Effector CD8-positive, alpha-beta T cell (primary cell): ENCODE measurements around the gene MT2A.
"Not testable (repeated sequence)": the region's sequence is repeated elsewhere in the genome, so short reads cannot be mapped to it uniquely, and the experiment has no call there.

Experiments
- DNase-seq: peaks from one replicate; lab custom pipeline; 2025; lab: John Stamatoyannopoulos, UW

MT2A gene

GRCh38 chr16:56621665-56622445, 13.5 kb downstream of the MT2A start:
- DNase-seq = not testable (repeated sequence)

- DNase-seq = not testable (repeated sequence)
Measured at GRCh38 chr16:56623184-56623583, 14.8 kb downstream of the MT2A start.

DNA sequence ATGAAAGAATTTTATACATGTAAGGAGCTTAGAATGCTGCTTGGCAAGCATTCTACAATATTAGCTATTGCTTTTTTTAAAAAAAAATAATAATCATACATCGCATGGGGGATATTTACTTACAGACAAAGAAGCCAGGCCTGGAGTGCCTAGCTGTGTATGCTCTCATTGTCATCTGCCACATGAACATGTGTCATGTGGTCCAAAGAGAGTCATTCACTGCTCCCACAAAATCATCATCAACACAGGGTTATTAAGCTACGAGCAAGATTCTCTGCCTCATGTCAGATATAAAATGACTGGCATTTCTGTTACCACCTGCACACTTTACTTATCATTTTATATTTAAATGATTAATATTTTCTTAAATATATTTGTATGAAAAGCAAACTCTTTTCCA, 15.3 kb downstream of the MT2A start:
- no peak for DNase-seq

- no peak for DNase-seq
Measured at GRCh38 chr16:56625140-56625942, 17.0 kb downstream of the MT2A start, which contains the start of gene MT1E. Gene MT1E, plus strand, starts transcription at chr16:56625781. Its CDS starts 71 bp downstream, at chr16:56625852.

- no peak for DNase-seq
Measured at GRCh38 chr16:56625943-56626654, 17.7 kb downstream of the MT2A start.

DNA sequence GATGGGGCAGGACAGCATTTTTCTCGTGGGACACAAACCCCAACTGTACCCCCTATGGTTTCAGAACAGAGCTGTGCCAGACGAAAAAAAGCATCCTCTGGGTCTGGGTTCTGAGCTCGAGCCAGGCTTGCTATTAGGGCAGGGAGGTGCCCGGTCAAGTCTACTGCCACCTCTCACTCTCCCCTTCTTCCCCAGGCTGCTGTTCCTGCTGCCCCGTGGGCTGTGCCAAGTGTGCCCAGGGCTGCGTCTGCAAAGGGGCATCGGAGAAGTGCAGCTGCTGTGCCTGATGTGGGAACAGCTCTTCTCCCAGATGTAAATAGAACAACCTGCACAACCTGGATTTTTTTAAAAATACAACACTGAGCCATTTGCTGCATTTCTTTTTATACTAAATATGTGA, 18.3 kb downstream of the MT2A start:
- no peak for DNase-seq

- DNase-seq = no peak
Measured at GRCh38 chr16:56628486-56629350, 20.3 kb downstream of the MT2A start.

GRCh38 chr16:56629531-56629930, 21.1 kb downstream of the MT2A start:
- DNase-seq = no peak

DNA sequence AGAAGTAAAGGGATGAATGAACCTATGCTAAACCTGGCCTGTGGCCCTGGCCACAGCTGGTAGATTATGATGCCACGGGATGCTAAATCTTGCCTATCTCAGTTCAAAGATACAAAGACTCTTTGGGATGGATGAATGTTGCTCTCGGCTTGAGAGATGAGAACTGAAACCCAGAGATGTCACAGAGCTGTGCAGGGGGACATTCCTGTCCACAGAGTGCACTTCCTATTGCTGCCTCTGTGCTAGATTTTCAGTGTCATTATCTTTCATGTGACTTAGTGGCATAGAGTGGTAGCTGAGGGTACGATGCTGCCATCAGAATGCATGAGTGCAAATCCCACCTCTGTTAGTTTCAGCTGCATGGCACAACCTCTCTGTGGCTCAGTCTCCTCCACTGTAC, 21.8 kb downstream of the MT2A start:
- DNase-seq = no peak

DNA sequence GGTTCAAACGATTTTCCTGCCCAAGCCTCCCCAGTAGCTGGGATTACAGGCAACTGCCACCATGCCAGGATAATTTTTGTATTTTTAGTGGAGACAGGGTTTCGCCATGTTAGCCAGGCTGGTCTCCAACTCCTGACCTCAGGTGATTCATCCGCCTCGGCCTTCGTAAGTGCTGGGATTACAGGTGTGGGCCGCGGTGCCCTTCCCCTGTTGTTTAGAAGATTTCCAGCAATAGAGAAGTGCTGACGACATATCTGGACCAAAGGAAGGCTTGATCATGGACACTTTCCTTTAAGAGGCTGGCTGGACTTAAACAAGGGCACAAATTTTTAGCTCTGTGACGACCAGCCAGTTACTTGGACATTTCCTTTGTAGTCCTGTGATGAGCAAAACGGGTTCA, 22.8 kb downstream of the MT2A start:
- no peak for DNase-seq

GRCh38 chr16:56631832-56632155, 23.4 kb downstream of the MT2A start:
- DNase-seq = no peak

DNA sequence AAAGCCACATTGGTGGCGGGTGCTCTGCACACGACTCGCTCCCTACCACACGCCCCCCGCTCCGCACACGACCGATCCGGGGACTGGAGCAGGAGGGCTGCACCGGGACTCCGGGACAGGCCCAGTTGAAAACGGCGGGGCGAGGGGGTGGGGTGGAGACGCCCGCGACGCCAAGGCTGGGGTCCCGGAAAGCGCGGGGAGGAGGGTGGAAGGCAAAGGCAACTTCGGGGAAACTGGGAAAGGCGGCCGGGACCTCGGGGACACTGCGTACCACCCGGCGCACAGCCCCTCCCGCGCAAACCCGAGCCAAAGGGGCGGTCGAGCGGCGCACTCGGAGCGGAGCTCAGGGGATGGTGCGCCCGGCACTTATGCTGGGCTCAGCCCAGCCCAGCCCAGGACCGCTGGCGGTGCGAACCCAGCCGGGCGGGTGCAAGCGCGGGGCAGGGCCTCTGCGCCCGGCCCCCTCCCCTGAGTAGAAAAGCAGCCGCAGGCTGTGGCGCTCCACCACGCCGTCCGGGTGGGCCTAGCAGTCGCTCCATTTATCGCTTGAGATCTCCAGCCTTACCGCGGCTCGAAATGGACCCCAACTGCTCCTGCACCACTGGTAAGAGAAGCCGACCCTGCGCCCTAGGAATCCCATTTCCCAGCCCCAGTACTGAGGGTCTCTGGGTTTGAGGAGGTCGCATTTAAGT, 23.9 kb downstream of the MT2A start, which contains the start of gene MT1M:
Gene MT1M (plus strand): TSS at position 504 of the 692 bp plus-strand sequence. CDS start 73 bp downstream, at position 577.
- no peak for DNase-seq

GRCh38 chr16:56632848-56633365, 24.5 kb downstream of the MT2A start:
- DNase-seq = no peak

- DNase-seq = no peak
Measured at GRCh38 chr16:56633535-56633934, 25.2 kb downstream of the MT2A start.

GRCh38 chr16:56634715-56635440, 26.5 kb downstream of the MT2A start:
- DNase-seq = no peak

DNA sequence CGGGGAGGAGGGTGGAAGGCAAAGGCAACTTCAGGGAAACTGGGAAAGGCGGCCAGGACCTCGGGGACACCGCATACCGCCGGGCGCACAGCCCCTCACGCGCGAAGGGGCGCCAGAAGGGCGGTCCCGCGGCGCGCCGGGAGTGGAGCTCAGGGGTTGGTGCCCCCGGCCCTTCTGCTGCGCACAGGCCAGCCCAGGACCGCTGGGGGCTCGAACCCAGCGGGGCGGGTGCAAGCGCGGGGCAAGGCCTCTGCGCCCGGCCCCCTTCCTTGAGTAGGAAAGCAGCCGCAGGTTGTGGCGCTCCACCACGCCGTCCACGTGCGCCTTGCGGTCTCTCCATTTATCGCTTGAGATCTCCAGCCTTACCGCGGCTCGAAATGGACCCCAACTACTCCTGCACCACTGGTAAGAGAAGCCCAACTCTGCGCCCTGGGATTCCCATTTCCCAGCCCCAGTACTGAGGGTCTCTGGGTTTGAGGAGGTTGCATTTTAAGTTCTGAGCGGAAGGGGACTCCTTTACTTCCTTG, 27.1 kb downstream of the MT2A start:
- no peak for DNase-seq

DNA sequence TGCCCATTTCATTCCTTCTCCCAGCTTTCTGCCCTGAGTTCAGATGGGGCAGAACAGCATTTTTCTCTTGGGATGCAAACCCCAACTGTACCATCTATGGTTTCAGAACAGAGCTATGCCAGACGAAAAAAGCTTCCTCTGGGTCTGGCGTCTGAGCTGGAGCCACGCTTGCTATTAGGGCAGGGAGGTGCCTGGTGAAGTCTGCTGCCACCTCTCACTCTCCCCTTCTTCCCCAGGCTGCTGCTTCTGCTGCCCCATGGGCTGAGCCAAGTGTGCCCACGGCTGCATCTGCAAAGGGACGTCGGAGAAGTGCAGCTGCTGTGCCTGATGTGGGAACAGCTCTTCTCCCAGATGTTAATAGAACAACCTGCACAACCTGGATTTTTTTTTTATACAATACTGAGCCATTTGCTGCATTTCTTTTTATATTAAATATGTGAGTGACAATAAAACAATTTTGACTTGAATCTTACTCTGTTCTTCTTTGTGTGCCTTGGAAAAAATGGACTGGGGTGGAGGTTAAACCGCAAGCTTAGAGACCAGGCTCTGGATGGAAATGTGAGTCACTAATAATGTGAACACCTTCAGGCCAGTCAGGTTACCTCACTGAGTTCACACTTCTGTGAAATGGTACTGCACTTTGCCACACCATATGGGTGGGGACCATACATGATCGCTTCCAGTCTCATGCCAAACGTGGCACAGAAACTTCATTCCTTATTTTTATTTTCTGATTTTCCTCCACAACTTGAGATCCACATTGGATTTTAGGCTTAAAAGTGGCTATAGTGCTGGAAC, 28.4 kb downstream of the MT2A start:
- no peak for DNase-seq

- DNase-seq = no peak
Measured at GRCh38 chr16:56637814-56638750, 29.7 kb downstream of the MT2A start, which contains the start of gene MT1A. Gene MT1A, plus strand, starts transcription at chr16:56638666. Its CDS starts 73 bp downstream, at chr16:56638739.
